GM21786 (cell line): ENCODE results near the gene POLR3A.
A peak's percentile ranks its signal among the peaks of the same experiment; 100 is the strongest.

ENCODE experiments used
- ATAC-seq: cut with Tn5 transposase; IDR thresholded peaks from one replicate; pipeline ENCODE4 v1.9.1; 2021; ENCODE audit not compliant: unreplicated experiment

Gene POLR3A

GRCh38 chr10:78047314-78047891 lies 18.1 kb upstream of the POLR3A start:
- peak; percentile 48 for ATAC-seq

GRCh38 chr10:78046711-78047269 lies 17.5 kb upstream of the POLR3A start:
- no peak for ATAC-seq

- ATAC-seq, result no peak
Measured at GRCh38 chr10:78045856-78046255, 16.5 kb upstream of the POLR3A start.

GRCh38 chr10:78045237-78045636 lies 15.9 kb upstream of the POLR3A start:
- peak; percentile 68 for ATAC-seq

GRCh38 chr10:78044699-78045098 lies 15.4 kb upstream of the POLR3A start:
- no peak for ATAC-seq

- no peak for ATAC-seq
Measured at GRCh38 chr10:78044179-78044578, 14.9 kb upstream of the POLR3A start.

GRCh38 chr10:78042752-78043104 lies 13.4 kb upstream of the POLR3A start:
- no peak for ATAC-seq

- no peak for ATAC-seq
Measured at GRCh38 chr10:78042058-78042751, 12.9 kb upstream of the POLR3A start.

- ATAC-seq, result no peak
Measured at GRCh38 chr10:78041170-78042057, 12.1 kb upstream of the POLR3A start.

GRCh38 chr10:78039743-78040142 lies 10.4 kb upstream of the POLR3A start:
- ATAC-seq, result no peak

GRCh38 chr10:78038791-78039547 lies 9.7 kb upstream of the POLR3A start:
- no peak for ATAC-seq

GRCh38 chr10:78038105-78038504 lies 8.8 kb upstream of the POLR3A start:
- ATAC-seq, result no peak

- ATAC-seq, result no peak
Measured at GRCh38 chr10:78035933-78036583, 6.7 kb upstream of the POLR3A start.

GRCh38 chr10:78035437-78035836 lies 6.1 kb upstream of the POLR3A start:
- ATAC-seq, result no peak

- no peak for ATAC-seq
Measured at GRCh38 chr10:78035025-78035424, 5.7 kb upstream of the POLR3A start.

- ATAC-seq, result peak; percentile 83
Measured at GRCh38 chr10:78033637-78034470, 4.5 kb upstream of the POLR3A start, which contains the start of gene RPS24. Gene RPS24 (plus strand): TSS chr10:78033863. CDS start chr10:78033902, 39 bp downstream.

GRCh38 chr10:78033387-78033636 lies 4.0 kb upstream of the POLR3A start:
- no peak for ATAC-seq

GRCh38 chr10:78028438-78029268 lies 662 bp downstream of the POLR3A start:
- ATAC-seq, result no peak
